Neutrophil (primary cell): Measurements from ENCODE around the gene CD93.

Experiments used
- H3K27ac ChIP-seq: fragments of 200-600 bp; sonication (generic); 2 replicates; pipeline ENCODE4 v1.5.1; 2016; ENCODE audit warnings: mild to moderate bottlenecking, moderate library complexity
- H3K27me3 ChIP-seq: fragments of 200-600 bp; sonication (generic); 2 replicates; pipeline ENCODE4 v1.6.0; 2016; ENCODE audit warnings: mild to moderate bottlenecking
- H3K36me3 ChIP-seq: fragments of 200-600 bp; sonication (generic); 2 replicates; pipeline ENCODE4 v1.5.1; 2017
- H3K4me1 ChIP-seq, 2 experiments: fragments of 200-600 bp in 1 of 2; sonication (generic) in 1 of 2; 1 replicate in 1 of 2; 2 replicates in 1 of 2; pipeline versions ENCODE4 v1.5.1 to v1.6.1; 2013 to 2016; ENCODE audit warnings: low read depth in 1 of 2, low read length in 1 of 2, mild to moderate bottlenecking in 1 of 2, moderate library complexity in 1 of 2; ENCODE audit not compliant: control insufficient read depth in 1 of 2, insufficient read depth in 1 of 2
- H3K4me3 ChIP-seq, 2 experiments: fragments of 200-600 bp in 1 of 2; sonication (generic) in 1 of 2; 1 replicate in 1 of 2; 2 replicates in 1 of 2; pipeline ENCODE4 v1.5.1; 2013 to 2016; ENCODE audit warnings: low read depth in 1 of 2, low read length in 1 of 2, mild to moderate bottlenecking in 1 of 2, moderate library complexity in 1 of 2
- H3K9me3 ChIP-seq: fragments of 200-600 bp; sonication (generic); 2 replicates; pipeline ENCODE4 v1.5.1; 2016
- CTCF ChIP-seq: fragments of 200-600 bp; sonication (generic); IDR thresholded peaks from 2 replicates; pipeline ENCODE4 v1.5.1; 2016; ENCODE audit warnings: antibody characterized with exemption

CD93 gene

GRCh38 chr20:23130622-23131140 is 44.6 kb upstream of the CD93 start:
- no peaks in the 10 kb centered on the region for H3K27me3 ChIP-seq
- H3K4me1 ChIP-seq = peaks cover 51 to 73% of the 10 kb centered on the region in 2 experiments
- H3K36me3 ChIP-seq = no peaks in the 10 kb centered on the region
- H3K4me3 ChIP-seq = no peak overlapping the region
- no peaks in the 10 kb centered on the region for H3K9me3 ChIP-seq
- H3K27ac ChIP-seq = peak overlapping the region; percentile 13
- TF ChIP-seq CTCF = no peak

GRCh38 chr20:23129891-23130621 is 43.9 kb upstream of the CD93 start:
- Histone ChIP-seq H3K27me3 (no peaks in the 10 kb centered on the region), H3K4me3 (no peak overlapping the region), H3K27ac (peak overlapping the region; percentile 97), H3K4me1 (peaks cover 51 to 73% of the 10 kb centered on the region in 2 experiments), H3K36me3 (no peaks in the 10 kb centered on the region), H3K9me3 (no peaks in the 10 kb centered on the region)
- TF ChIP-seq CTCF = no peak

- H3K27ac ChIP-seq = peak overlapping the region; percentile 97
- H3K4me3 ChIP-seq = no peak overlapping the region
- no peaks in the 10 kb centered on the region for H3K9me3 ChIP-seq
- H3K36me3 ChIP-seq = no peaks in the 10 kb centered on the region
- no peak for TF ChIP-seq CTCF
- H3K27me3 ChIP-seq = no peaks in the 10 kb centered on the region
- peaks cover 58 to 79% of the 10 kb centered on the region in 2 experiments for H3K4me1 ChIP-seq
These were observed 43.1 kb upstream of the CD93 start for GRCh38 chr20:23129266-23129665.

- Histone ChIP-seq H3K36me3 (no peaks in the 10 kb centered on the region), H3K27me3 (no peaks in the 10 kb centered on the region), H3K27ac (peak overlapping the region; percentile 97), H3K9me3 (no peaks in the 10 kb centered on the region), H3K4me3 (no peak overlapping the region), H3K4me1 (peaks cover 59 to 86% of the 10 kb centered on the region in 2 experiments)
- no peak for TF ChIP-seq CTCF
These were observed 42.5 kb upstream of the CD93 start for GRCh38 chr20:23128461-23129125.

- peak overlapping the region; percentile 97 for H3K27ac ChIP-seq
- H3K9me3 ChIP-seq = no peaks in the 10 kb centered on the region
- peaks cover 59 to 78% of the 10 kb centered on the region in 2 experiments for H3K4me1 ChIP-seq
- H3K36me3 ChIP-seq = no peaks in the 10 kb centered on the region
- H3K27me3 ChIP-seq = no peaks in the 10 kb centered on the region
- no peak for TF ChIP-seq CTCF
- H3K4me3 ChIP-seq = no peak overlapping the region
These were observed 41.6 kb upstream of the CD93 start for GRCh38 chr20:23127506-23128279.
